Cerebellar nuclear complex (tissue), 1 donor: ENCODE results near the gene FNIP2.
A peak's percentile ranks its signal among the peaks of the same experiment; 100 is the strongest.

Source experiments
- DNase-seq, 2 experiments: peaks; one replicate each; lab custom pipeline; 2025; lab: John Stamatoyannopoulos, UW

The FNIP2 gene

DNA sequence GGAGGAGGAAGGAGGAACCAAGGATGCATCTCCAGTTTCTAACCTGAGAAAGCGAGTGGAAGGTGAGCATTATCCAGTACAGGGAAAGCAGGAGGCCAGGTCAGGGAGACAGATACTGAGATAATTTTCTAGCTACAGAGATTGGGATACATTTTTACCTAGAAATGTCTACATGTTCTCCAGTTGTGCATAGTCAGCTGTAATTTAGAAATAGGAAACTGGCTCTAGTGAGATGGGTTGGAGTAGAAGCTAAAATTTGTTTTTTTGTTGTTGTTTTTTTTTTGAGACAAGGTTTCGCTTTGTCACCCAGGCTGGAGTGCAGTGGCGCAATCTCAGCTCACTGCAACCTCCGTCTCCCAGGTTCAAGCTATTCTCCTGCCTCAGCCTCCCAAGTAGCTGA lies 71.3 kb downstream of the FNIP2 start:
- no peak for DNase-seq

DNA sequence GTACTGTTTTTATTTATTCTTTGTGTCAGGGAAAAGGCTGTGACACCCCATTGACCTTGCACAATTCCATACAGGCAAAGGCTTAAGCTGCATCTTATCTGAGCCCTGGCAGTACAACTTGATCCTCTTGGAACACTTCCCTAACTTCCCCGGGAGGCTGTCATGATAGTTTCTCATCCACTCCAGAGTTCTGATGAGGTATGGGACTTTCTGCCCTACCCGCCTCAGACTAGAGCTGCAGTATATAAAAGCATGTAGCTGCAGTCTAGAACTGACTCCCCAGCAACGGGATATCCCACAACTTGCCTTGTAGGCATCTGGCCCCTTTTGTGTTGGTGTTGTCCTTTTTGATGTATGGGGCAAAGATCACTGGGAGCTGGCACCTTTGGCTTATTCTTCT lies 72.7 kb downstream of the FNIP2 start:
- no peak for DNase-seq

GRCh38 chr4:158845311-158846041 lies 76.7 kb downstream of the FNIP2 start:
- DNase-seq = no peak

- no peak for DNase-seq
Observed at GRCh38 chr4:158847535-158847934, 78.7 kb downstream of the FNIP2 start.

- no peak for DNase-seq
Observed at GRCh38 chr4:158849681-158850080, 80.9 kb downstream of the FNIP2 start.

GRCh38 chr4:158850371-158850770 lies 81.5 kb downstream of the FNIP2 start:
- no peak for DNase-seq

DNA sequence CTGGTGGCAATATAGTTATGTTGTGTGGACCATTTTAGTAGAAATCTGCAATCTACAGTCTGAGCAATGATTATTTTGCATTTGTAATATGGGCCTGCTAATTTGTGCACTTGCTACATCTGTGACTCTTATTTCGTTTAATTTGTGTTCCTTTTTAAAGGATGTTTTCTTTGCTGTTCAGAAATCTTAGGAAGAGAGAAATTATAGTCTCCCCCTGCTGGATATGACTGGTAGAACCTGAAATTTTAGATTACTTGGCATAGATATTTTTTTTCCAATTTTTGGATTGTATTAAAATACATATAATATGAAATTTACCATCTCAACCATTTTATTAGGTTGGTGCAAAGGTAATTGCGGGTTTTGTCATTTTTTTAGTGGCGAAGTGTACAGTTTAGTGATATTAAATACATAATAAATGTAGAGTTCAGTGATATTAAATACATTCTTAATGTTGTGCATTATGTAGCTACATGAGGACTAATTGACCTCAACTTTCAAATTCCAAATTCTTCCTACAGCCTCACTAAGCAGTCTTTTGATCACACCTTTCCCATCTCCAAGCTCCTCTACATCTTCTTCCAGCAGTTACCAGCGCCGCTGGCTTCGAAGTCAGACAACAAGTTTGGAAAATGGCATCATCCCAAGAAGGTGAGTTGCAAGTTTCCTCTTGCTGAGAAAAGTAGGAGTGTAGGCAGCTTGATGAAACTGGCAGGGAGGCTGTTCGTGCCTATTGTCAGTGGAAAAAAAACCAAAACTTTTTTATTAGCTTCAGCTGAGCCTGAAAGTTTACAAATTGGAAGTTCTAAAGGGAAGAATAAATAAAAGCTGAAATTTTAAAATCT lies 82.2 kb downstream of the FNIP2 start:
- DNase-seq = no peak

- no peak for DNase-seq
Observed at GRCh38 chr4:158854236-158854635, 85.4 kb downstream of the FNIP2 start.

DNA sequence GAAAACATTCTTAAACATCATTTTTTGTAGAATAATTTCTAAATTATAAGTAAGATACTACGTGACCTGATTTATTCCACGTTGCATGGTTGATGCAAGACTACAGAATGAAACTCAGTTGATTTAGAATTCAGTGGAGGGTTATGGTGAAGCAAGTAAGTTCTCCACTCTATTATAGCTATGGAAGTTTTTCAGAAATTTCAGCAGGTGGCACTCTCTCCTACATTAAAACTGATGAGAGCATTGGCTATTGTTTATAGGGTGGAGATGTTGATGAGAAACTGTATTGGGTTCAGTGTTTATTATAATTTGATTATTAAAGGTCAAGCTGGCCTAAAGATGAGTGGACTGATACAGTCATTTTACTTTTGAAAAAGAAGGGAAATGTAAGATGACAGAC lies 88.0 kb downstream of the FNIP2 start:
- no peak for DNase-seq

- DNase-seq = no peak
Observed at GRCh38 chr4:158857951-158858350, 89.1 kb downstream of the FNIP2 start.

DNA sequence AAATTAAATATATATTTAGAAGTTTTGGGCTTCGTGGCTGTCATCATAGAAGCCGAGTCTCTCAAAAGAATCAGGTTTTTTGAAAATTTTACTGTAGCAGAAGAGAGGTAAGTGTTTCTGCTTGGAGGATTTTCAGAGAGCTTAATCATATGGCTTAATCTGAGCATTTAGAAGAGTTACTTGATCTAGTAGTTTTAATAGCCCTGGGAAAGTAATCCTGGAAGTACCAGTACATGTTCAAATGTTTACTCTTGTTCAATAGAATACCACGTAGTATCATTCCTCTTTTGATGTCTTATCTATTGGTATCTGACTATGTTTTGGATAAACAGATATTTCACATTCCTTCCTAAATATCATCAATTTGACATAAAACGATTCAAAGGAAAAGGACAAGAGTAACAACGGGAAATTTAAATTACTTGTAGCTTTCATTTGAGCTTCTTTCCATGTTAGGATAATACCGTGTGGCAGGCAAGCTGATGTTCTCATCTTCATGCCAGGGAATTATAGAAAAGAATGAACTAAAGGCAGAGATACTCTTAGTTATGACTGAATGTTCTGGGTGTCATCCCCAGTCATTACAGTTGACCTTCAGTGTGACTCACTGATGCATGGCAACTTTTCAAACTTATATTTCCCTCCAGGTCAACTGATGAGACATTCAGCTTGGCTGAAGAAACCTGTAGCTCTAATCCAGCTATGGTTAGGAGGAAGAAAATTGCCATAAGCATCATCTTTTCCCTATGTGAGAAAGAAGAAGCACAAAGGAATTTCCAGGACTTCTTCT lies 89.8 kb downstream of the FNIP2 start:
- no peak for DNase-seq

DNA sequence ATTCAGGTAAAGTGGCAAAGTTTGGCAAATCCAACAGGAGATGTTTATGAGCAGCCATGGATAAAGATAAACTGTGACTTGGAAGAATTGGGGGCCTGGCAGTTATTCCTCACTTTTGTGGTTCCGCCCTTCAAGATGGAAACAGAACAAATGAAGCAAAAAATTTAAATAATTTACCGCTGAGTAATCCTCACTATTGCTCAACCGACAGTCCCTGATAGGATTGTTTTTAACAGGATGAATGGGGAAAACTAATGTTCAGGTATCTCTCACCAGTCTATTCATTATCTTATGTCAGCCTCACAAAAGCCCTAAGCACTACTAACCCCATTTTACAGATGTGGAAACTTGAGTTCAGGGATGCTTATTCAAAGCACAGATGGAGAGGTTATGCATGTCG lies 90.8 kb downstream of the FNIP2 start:
- DNase-seq = no peak

- no peak for DNase-seq
Observed at GRCh38 chr4:158860856-158861255, 92.0 kb downstream of the FNIP2 start.

DNA sequence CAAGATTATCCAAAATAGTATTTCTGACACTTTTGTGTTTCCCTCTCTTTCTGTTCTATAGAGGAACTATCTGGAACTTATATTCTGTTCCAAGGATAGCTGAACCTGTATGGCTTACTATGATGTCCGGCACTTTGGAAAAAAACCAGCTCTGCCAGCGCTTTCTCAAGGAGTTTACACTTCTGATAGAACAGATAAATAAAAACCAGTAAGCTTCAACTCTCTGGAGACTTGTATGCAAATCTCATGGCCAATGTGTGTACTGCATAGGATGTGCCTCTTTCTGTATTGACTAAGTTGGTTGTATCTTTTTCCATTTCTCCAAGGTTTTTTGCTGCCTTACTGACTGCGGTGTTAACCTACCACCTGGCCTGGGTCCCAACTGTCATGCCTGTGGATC lies 92.5 kb downstream of the FNIP2 start:
- no peak for DNase-seq

- no peak for DNase-seq
Observed at GRCh38 chr4:158861766-158862165, 92.9 kb downstream of the FNIP2 start.

- DNase-seq = peak in 1 of 2 experiments; percentile 7
Observed at GRCh38 chr4:158863296-158863695, 94.5 kb downstream of the FNIP2 start.

DNA sequence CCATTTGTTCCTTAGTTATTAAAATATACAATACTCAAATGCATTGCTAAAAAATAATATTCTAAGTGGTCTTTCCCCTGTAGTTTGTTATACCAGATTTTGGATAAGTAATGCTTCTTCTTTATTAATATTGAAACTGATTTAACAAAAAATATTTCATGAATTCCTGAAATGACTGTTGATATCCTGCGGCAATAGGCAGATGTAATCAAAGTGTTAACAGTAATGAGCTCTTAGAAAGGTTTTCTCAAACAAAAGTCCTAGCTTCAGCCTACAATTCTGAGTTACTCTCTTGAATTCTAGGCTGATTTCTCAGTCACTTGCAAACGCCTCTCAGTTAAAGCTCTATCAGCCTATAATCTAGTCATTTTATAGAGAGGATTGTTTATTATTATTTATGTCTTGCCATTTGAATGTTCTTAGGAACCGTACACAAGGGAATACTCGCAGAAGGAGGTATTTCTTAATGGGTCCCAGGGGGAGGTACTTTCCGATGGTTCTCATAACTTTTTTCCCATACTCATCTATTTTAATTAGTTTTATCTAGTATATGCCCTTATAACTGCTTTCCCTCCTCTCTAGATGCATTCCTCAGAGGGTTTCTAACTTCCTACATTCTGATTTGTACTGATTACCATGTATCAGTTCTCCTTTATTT lies 96.8 kb downstream of the FNIP2 start:
- no peak for DNase-seq

GRCh38 chr4:158869001-158869400 lies 100.2 kb downstream of the FNIP2 start:
- no peak for DNase-seq

GRCh38 chr4:158869761-158870160 lies 100.9 kb downstream of the FNIP2 start:
- no peak for DNase-seq

DNA sequence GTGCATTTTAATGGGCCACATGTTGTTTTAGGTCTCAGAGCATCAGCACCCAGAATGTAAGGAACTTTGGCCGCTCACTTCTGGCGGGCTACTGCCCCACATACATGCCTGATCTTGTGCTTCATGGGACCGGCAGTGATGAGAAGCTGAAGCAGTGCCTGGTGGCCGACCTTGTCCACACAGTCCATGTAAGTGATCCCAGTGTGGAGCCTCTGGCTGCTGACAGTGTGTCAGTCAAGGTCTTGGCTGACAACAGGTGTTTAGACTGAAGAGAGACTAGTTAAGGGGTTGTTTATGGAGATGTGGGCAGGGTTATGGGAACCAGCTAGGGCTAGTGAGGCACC lies 101.4 kb downstream of the FNIP2 start:
- DNase-seq = no peak

- DNase-seq = no peak
Observed at GRCh38 chr4:158870626-158871334, 102.0 kb downstream of the FNIP2 start.

DNA sequence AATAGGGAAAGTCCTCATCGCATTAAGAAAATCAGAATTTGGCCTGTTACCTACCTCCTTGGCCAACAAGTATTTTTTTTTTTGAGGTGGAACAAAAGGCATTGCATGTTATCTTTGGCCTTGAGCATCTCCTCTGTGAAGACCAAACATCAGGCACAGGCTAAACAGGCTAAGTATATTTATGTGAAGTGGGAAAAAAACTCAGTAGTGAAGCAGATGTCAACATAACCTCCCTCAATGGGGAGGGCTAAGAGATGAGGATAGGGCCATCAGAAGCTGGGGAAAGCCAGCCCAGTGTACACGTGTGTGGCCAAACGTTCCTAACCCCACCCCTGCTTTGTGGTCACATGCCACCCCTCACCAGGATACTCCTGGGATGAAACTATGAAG lies 102.5 kb downstream of the FNIP2 start:
- DNase-seq = no peak
